ENCODE results near the gene GPRC5A.

GRCh38 chr12:12964255-12964654 lies 72.9 kb downstream of the GPRC5A start:
- TF ChIP-seq NFIC (IDR thresholded peaks at IDR 0.05) = no peak
- TF ChIP-seq CEBPB (IDR thresholded peaks at IDR 0.05) = no peak
- TF ChIP-seq RAD21 (IDR thresholded peaks at IDR 0.05; ENCODE audit: low read depth) = no peak
- no peak for TF ChIP-seq TAF1 (IDR thresholded peaks at IDR 0.05; ENCODE audit: low read depth)
- TF ChIP-seq, protein P1, sequence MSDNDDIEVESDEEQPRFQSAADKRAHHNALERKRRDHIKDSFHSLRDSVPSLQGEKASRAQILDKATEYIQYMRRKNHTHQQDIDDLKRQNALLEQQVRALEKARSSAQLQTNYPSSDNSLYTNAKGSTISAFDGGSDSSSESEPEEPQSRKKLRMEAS (IDR thresholded peaks at IDR 0.05) = no peak
- TF ChIP-seq EGR1 (IDR thresholded peaks at IDR 0.05) = no peak
- TF ChIP-seq FOXM1 (IDR thresholded peaks at IDR 0.05; ENCODE audit: borderline replicate concordance, low read depth) = no peak
- no peak for TF ChIP-seq EP300 (IDR thresholded peaks at IDR 0.05; ENCODE audit: borderline replicate concordance)
- TF ChIP-seq CREB1 (IDR thresholded peaks at IDR 0.05; ENCODE audit: low read depth) = no peak
- no peak for TF ChIP-seq TCF12 (IDR thresholded peaks at IDR 0.05; ENCODE audit: low read depth)

Measured in Ishikawa (cell line).